GM23338 (cell line): ENCODE results near the gene H2BW1.

Source experiments
- CREB1 ChIP-seq: fragments of 250-450 bp; sonication (Bioruptor Pico); IDR thresholded peaks from 2 replicates; pipeline ENCODE4 v1.5.0; 2020; ENCODE audit warnings: low read depth, mild to moderate bottlenecking, moderate library complexity
- ETS1 ChIP-seq: IDR thresholded peaks from 2 replicates; pipeline ENCODE4 v1.6.1; 2016; ENCODE audit warnings: antibody characterized with exemption
- EZH2 ChIP-seq: fragments of 200-600 bp; sonication (generic); IDR thresholded peaks from one replicate; pipeline ENCODE4 v1.8.0; 2017; ENCODE audit warnings: antibody characterized with exemption, mild to moderate bottlenecking, low read depth; ENCODE audit not compliant: unreplicated experiment
- EZH2phosphoT487 ChIP-seq: fragments of 200-600 bp; sonication (generic); IDR thresholded peaks from one replicate; pipeline ENCODE4 v1.8.1; 2018; ENCODE audit warnings: antibody characterized with exemption; ENCODE audit not compliant: unreplicated experiment
- JUNB ChIP-seq: IDR thresholded peaks from one replicate; pipeline ENCODE4 v1.6.1; 2016; ENCODE audit warnings: antibody characterized with exemption; ENCODE audit not compliant: unreplicated experiment
- NANOG ChIP-seq: IDR thresholded peaks from 2 replicates; pipeline ENCODE4 v1.6.1; 2016; ENCODE audit warnings: antibody characterized with exemption, borderline replicate concordance
- POLR2AphosphoS5 ChIP-seq: IDR thresholded peaks from 2 replicates; pipeline ENCODE4 v1.6.1; 2016; ENCODE audit warnings: antibody characterized with exemption, low read depth
- STAT1 ChIP-seq: IDR thresholded peaks from one replicate; pipeline ENCODE4 v1.6.1; 2016; ENCODE audit warnings: antibody characterized with exemption; ENCODE audit not compliant: unreplicated experiment
- ZNF114 ChIP-seq: fragments of 250-450 bp; sonication (Bioruptor Pico); IDR thresholded peaks from 2 replicates; pipeline ENCODE4 v1.5.0; 2020; ENCODE audit warnings: mild to moderate bottlenecking, moderate library complexity
- ZNF331 ChIP-seq: fragments of 250-450 bp; sonication (Bioruptor Pico); IDR thresholded peaks from 2 replicates; pipeline ENCODE4 v1.5.0; 2020; ENCODE audit warnings: low read depth, mild to moderate bottlenecking, moderate library complexity
- ZNF462 ChIP-seq: fragments of 250-450 bp; sonication (Bioruptor Pico); IDR thresholded peaks from 2 replicates; pipeline ENCODE4 v1.5.0; 2020; ENCODE audit warnings: mild to moderate bottlenecking, moderate library complexity
- TF ChIP-seq, protein P1 (sequence below), 2 experiments: fragments of 200-600 bp in 1 of 2; sonication (generic) in 1 of 2; conservative IDR thresholded peaks; 2 replicates each; pipeline versions ENCODE4 v1.5.1 to v1.6.1; 2016 to 2017; ENCODE audit warnings: antibody characterized with exemption in 2 of 2, low read depth in 2 of 2, mild to moderate bottlenecking in 2 of 2, moderate library complexity in 1 of 2
- TF ChIP-seq, protein P2 (sequence below): IDR thresholded peaks from one replicate; pipeline ENCODE4 v1.6.1; 2018; ENCODE audit warnings: antibody characterized with exemption; ENCODE audit not compliant: unreplicated experiment

- TF ChIP-seq, protein P1, sequence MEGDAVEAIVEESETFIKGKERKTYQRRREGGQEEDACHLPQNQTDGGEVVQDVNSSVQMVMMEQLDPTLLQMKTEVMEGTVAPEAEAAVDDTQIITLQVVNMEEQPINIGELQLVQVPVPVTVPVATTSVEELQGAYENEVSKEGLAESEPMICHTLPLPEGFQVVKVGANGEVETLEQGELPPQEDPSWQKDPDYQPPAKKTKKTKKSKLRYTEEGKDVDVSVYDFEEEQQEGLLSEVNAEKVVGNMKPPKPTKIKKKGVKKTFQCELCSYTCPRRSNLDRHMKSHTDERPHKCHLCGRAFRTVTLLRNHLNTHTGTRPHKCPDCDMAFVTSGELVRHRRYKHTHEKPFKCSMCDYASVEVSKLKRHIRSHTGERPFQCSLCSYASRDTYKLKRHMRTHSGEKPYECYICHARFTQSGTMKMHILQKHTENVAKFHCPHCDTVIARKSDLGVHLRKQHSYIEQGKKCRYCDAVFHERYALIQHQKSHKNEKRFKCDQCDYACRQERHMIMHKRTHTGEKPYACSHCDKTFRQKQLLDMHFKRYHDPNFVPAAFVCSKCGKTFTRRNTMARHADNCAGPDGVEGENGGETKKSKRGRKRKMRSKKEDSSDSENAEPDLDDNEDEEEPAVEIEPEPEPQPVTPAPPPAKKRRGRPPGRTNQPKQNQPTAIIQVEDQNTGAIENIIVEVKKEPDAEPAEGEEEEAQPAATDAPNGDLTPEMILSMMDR (conservative IDR thresholded peaks at IDR 0.05; ENCODE audit: low read depth in 2 of 2), result no peak
- no peak for TF ChIP-seq EZH2
- TF ChIP-seq POLR2AphosphoS5, result no peak
- no peak for TF ChIP-seq EZH2phosphoT487
- TF ChIP-seq ETS1, result no peak
- TF ChIP-seq, protein P2, sequence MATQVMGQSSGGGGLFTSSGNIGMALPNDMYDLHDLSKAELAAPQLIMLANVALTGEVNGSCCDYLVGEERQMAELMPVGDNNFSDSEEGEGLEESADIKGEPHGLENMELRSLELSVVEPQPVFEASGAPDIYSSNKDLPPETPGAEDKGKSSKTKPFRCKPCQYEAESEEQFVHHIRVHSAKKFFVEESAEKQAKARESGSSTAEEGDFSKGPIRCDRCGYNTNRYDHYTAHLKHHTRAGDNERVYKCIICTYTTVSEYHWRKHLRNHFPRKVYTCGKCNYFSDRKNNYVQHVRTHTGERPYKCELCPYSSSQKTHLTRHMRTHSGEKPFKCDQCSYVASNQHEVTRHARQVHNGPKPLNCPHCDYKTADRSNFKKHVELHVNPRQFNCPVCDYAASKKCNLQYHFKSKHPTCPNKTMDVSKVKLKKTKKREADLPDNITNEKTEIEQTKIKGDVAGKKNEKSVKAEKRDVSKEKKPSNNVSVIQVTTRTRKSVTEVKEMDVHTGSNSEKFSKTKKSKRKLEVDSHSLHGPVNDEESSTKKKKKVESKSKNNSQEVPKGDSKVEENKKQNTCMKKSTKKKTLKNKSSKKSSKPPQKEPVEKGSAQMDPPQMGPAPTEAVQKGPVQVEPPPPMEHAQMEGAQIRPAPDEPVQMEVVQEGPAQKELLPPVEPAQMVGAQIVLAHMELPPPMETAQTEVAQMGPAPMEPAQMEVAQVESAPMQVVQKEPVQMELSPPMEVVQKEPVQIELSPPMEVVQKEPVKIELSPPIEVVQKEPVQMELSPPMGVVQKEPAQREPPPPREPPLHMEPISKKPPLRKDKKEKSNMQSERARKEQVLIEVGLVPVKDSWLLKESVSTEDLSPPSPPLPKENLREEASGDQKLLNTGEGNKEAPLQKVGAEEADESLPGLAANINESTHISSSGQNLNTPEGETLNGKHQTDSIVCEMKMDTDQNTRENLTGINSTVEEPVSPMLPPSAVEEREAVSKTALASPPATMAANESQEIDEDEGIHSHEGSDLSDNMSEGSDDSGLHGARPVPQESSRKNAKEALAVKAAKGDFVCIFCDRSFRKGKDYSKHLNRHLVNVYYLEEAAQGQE, result no peak
- TF ChIP-seq STAT1, result no peak
- no peak for TF ChIP-seq CREB1 (CRISPR knock-in tag)
- TF ChIP-seq NANOG, result no peak
- no peak for TF ChIP-seq JUNB
- TF ChIP-seq ZNF331 (CRISPR knock-in tag), result no peak
- TF ChIP-seq ZNF462, result no peak
- TF ChIP-seq ZNF114 (CRISPR knock-in tag), result no peak
These were observed 27.5 kb upstream of the H2BW1 start for GRCh38 chrX:104041003-104041402.
